ENCODE measurements around the gene PHLDA3. TPM values are rescaled to one million over a fixed set of nuclear protein-coding genes. Genes with fewer than 3 reads are reported as not detected.

PHLDA3 gene
- total and polyA plus RNA-seq, 8 donors: 11.1 to 82.7 (median 18.1) TPM

- H3K27ac ChIP-seq: no peak overlapping the region
- TF ChIP-seq CTCF (IDR thresholded peaks at IDR 0.05): no peak
- intact Hi-C loops (cut with DNase I): no loop called here
- H3K4me3 ChIP-seq: no peak overlapping the region
- no peaks in the 10 kb centered on the region for H3K9me3 ChIP-seq
- ATAC-seq (peak; percentile 26), DNase-seq (peak in 1 of 4 donors; percentile 36)
- H3K36me3 ChIP-seq: no peaks in the 10 kb centered on the region
- H3K27me3 ChIP-seq: no peaks in the 10 kb centered on the region
- peaks cover 0 to 9% of the 10 kb centered on the region in 2 donors for H3K4me1 ChIP-seq
Observed at GRCh38 chr1:201436393-201436792, 32.6 kb downstream of the PHLDA3 start.

GRCh38 chr1:201434266-201434665, 34.7 kb downstream of the PHLDA3 start:
- ATAC-seq (no peak), DNase-seq (no peak)
- Histone ChIP-seq H3K9me3 (no peaks in the 10 kb centered on the region), H3K36me3 (no peaks in the 10 kb centered on the region), H3K4me3 (no peak overlapping the region), H3K27me3 (no peaks in the 10 kb centered on the region), H3K27ac (no peak overlapping the region), H3K4me1 (peaks cover 0 to 9% of the 10 kb centered on the region in 2 donors)
- intact Hi-C loops (cut with DNase I): no loop called here
- no peak for TF ChIP-seq CTCF (IDR thresholded peaks at IDR 0.05)

- no peak for TF ChIP-seq CTCF (IDR thresholded peaks at IDR 0.05)
- no peaks in the 10 kb centered on the region for H3K36me3 ChIP-seq
- no peak overlapping the region for H3K27ac ChIP-seq
- intact Hi-C loops (cut with DNase I): no loop called here
- H3K4me3 ChIP-seq: no peak overlapping the region
- H3K27me3 ChIP-seq: no peaks in the 10 kb centered on the region
- H3K9me3 ChIP-seq: no peaks in the 10 kb centered on the region
- H3K4me1 ChIP-seq: peaks cover 0 to 9% of the 10 kb centered on the region in 2 donors
- ATAC-seq (no peak), DNase-seq (no peak)
Observed at GRCh38 chr1:201433609-201434008, 35.4 kb downstream of the PHLDA3 start.

GRCh38 chr1:201430776-201431175, 38.2 kb downstream of the PHLDA3 start:
- Histone ChIP-seq H3K36me3 (no peaks in the 10 kb centered on the region), H3K9me3 (no peaks in the 10 kb centered on the region), H3K4me3 (no peak overlapping the region), H3K4me1 (peaks cover 0 to 4% of the 10 kb centered on the region in 2 donors), H3K27ac (no peak overlapping the region), H3K27me3 (no peaks in the 10 kb centered on the region)
- no peak for DNase-seq
- intact Hi-C loops (cut with DNase I): no loop called here
- no peak for TF ChIP-seq CTCF (IDR thresholded peaks at IDR 0.05)
- no peak for ATAC-seq

- no peak for TF ChIP-seq CTCF (IDR thresholded peaks at IDR 0.05)
- H3K27ac ChIP-seq: no peak overlapping the region
- no peaks in the 10 kb centered on the region for H3K9me3 ChIP-seq
- intact Hi-C loops (cut with DNase I): no loop called here
- DNase-seq (no peak), ATAC-seq (no peak)
- H3K36me3 ChIP-seq: no peaks in the 10 kb centered on the region
- H3K4me3 ChIP-seq: no peak overlapping the region
- no peaks in the 10 kb centered on the region for H3K4me1 ChIP-seq
- H3K27me3 ChIP-seq: no peaks in the 10 kb centered on the region
Observed at GRCh38 chr1:201429736-201430501, 39.1 kb downstream of the PHLDA3 start.

Data from left lung (tissue), 10 donors.